ENCODE data around the gene RIOK3.
A peak's percentile ranks its signal among the peaks of the same experiment; 100 is the strongest.
"Not testable (repeated sequence)": the region's sequence is repeated elsewhere in the genome, so short reads cannot be mapped to it uniquely, and the experiment has no call there.

RIOK3 gene

DNA sequence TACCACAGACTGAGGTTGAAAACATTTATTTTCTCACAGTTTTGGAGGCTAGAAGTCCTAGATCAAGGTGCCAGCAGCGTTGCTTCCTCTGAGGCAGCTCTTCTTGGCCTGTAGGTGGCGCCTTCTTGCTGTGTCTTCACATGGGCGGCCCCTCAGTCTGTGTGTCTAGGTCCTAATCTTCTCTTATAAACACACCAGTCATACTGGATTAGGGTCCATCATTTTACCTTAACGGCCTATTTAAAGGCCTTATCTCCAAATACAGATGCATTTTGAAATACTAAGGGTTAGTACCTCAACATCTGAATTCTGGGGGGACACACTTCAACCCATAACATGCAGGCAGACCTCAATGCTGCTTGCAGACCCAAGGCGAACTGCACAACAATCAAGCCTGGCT is 45.8 kb downstream of the RIOK3 start:
- peak; percentile 92 for DNase-seq

DNA sequence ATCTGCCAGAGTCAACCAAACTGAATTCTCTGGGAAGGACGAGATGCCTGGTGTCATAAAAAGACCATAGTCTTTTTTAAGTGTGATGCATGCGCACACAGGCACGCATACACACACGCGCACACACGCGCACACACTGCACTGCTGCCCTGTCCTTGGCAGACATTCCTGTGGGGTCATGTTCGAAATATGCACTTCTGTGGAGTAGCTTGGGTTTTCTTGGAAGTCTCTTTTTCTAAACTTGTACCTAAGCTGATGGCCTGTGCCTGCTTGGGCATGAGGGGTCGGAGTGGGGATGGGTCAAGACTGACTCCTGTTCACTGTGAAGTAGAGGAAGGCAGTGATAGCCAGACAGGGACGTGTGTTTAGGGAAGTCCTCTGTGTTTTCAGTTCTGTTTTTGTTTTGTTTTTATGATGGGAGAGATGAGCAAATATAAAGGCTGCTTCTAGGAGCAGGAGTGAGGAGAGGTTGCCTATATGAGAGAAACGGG is 46.2 kb downstream of the RIOK3 start:
- no peak for DNase-seq

DNA sequence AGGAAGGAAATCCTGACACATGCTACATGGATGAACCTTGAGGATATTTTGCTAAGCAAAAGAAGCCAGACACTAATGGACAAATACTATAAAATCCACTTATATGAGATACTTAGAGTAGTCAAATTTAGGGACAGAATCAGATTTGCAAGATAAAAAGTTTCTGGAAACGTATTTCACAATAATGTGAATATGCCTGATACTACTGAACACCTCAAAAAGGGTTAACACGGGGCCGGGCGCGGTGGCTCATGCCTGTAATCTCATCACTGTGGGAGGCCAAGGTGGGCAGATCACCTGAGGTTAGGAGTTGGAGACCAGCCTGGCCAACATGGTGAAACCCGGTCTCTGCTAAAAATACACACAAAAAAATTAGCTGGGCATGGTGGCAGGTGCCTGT is 48.5 kb downstream of the RIOK3 start:
- DNase-seq = no peak

DNA sequence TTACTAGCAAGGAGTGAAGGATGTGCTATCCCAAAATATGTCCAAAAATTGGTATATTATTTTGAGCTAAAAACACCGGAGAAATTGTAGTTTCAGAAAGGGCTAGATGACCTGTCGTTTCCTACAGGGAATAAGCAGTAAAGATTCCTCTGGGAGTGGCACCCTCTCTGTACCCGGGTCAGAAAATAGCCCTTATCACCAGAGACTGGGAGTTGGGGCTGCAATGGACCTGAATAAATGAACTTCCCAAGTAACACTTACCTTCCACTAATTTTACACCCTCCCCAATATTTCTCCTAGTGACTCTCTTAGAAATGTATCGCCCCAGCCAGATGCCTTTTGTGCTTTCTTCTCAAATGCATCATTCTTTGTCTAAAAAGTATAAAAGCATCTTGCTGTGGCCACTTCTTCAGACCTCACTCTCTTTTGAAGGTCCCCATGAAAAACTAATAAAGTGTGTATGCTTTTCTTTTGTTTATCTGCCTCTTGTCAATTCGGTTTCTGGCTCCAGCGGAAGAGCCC is 49.5 kb downstream of the RIOK3 start:
- peak; percentile 73 for DNase-seq

DNA sequence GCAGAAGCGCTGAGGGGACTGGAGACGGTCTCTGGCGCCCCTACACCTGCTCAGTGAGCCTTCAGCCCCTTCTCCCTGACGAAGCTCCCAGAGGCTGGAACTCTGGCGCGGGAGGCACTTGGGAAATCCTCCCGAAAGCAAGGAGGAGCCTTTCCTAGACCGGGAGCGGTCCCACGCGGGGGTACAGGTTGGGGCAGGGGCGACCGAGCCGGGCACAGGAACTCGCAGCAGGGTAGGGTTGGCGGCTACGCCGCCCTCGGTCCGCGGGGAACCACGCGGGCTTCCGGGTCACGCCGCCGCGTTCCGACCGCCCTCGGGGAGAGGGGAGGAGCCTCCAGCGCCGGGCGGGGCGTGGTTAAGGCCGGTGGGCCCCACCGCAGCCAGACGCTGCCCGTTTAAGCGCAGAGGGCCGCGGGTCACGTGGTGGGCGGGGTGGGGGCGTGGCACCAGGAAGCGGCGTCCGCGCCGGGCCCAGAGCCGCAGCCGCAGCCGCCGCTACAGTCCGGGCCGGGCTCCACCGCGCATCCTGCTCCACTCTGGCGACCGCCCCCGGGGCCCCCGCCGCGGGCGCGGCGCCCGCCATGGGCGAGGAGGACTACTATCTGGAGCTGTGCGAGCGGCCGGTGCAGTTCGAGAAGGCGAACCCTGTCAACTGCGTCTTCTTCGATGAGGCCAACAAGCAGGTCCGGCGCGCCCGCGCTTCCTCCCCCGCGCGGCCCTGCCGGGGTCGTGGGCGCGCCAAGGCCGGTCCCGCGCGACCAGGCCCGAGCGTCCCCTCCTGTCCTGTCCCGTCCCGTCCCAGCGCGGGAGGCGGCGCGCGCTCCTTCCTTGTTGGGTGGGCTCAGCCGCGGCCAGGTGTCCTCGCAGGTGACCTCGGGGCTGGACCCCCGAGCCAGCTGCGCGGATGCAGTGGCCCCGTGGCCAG is 50.2 kb downstream of the RIOK3 start, which contains the start of gene RMC1:
RMC1 (plus strand) TSS at position 474 of the 925 bp plus-strand sequence; CDS start at position 582, 108 bp downstream.
- peak; percentile 100 for DNase-seq

DNA sequence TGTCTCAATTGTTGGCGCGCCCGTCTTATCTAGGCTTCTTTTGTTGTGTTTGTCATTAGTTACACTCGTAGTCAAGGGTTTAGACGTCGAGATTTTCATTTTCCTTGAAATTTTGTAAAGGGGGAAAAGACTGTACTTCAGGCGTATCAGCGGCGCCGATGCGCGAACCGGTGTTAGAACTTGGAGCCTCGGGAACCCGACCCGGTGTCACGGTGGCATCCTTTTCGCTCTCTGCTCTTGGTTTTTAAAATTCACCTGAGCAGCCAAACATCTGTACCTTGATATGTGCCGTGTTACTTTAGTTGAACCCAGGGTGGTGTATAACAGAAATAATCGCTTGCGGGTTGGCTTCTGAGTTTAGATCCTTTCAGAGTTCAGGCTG is 50.9 kb downstream of the RIOK3 start:
- DNase-seq = peak; percentile 55

DNA sequence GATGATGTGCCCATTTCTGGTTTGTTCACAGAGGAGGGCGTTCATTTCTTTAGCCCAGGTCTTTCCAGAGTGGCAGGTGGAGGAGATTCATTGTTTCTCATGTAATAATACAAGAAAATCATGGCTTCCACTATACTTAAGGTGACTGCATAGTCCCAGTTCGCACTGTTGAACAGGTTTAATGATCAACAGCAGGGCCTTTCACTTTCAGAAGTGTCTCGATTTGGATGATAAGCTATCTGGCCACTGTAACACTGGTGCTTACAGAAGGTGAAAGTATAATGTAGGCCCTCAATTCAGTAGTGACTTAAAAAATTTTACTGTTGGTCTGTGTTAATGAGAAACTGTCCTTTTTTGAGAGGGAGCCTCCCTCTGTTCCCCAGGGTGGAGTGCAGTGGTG is 51.6 kb downstream of the RIOK3 start:
- DNase-seq = no peak

DNA sequence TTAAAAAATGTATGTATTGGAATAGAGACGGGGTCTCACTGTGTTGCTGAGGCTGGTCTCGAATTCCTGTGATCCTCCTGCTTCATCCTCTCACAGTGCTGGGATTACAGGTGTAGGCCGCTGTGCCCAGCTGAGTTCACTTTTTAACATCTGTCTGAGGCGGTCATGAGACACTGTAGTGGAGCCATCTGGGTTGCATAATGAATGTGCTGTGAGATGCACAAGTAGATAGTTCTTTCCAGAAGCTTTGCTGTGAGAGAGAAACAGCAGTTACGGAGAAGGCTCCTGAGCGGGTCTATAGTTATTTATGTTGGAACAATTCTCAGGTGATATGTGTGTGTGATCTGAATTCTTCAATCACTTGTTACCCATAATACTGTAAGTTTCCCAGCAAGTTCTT is 53.3 kb downstream of the RIOK3 start:
- no peak for DNase-seq

DNA sequence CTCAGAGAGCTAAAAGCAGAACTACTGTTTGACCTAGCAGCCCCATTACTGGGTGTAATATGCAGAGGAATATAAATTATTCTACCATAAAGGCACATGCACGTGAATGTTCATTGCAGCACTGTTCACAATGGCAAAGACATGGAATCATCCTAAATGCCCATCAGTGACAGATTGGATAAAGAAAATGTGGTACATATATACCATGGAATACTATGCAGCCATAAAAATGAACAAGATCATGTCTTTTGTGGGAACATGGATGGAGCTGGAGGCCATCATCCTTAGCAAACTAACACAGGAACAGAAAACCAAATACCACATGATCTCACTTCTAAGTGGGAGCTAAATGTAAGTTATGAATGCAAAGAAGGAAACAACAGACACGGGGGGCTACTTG is 57.8 kb downstream of the RIOK3 start:
- DNase-seq = not testable (repeated sequence)

DNA sequence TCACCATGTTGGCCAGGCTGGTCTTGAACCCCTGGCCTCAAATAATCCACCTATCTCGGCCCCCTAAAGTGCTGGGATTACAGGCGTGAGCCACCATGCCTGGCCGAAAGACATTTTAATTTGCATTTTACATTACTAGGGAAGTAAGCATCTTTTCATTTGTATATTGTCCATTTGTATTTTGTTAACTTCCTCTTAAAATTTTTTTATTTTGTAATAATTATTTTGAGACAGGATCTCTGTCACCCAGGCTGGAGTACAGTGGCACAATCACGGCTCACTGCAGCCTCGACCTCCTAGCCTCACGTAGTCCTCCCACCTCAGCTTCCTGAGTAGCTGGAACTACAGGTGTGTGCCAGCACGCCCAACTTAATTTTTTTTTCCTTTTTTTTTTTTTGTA is 59.1 kb downstream of the RIOK3 start:
- not testable (repeated sequence) for DNase-seq

DNA sequence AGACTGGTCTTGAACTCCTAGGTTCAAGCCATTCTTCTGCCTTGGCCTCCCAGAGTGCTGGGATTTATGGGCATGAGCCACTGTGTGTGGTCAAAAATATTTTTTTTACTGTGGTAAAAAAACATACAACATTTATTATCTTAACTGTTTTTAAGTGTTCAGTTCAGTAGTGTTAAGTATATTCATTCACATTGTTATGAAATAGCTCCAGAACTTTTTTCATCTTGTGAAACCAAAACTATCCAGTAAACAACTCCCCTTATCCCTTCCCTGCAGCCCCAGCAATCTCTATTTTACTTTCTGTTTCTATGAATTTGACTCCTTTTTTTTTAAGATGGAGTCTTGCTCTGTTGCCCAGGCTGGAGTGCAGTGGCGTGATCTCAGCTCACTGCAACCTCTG is 59.6 kb downstream of the RIOK3 start:
- no peak for DNase-seq

DNA sequence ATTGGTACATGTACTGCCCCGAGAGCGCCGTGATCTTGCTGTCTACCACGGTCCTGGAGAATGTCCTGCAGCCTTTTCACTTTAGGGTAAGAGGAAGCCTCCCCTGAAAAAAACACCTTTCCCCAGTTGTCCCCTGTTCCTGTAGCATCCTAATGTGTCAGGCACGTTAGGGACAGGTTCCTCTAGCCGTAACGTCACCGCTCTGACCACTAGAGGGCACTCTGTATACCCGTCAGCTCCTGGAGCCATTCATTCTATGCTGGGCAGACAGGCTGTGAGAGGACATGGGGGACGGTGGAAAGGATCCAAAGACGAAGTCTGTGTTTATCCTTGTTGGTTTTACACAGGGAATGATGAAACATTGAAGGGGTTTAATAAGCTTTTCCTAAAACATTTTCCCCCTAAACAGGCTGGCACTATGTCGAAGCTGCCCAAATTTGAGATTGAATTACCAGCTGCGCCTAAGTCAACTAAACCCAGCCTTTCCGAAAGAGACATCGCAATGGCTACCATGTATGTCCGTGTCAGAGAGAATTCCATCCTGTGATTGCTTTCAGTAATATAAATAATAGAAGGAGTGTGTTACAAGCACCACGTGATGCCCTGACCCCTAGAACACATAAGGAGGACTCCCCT is 62.9 kb downstream of the RIOK3 start:
- peak; percentile 92 for DNase-seq

DNA sequence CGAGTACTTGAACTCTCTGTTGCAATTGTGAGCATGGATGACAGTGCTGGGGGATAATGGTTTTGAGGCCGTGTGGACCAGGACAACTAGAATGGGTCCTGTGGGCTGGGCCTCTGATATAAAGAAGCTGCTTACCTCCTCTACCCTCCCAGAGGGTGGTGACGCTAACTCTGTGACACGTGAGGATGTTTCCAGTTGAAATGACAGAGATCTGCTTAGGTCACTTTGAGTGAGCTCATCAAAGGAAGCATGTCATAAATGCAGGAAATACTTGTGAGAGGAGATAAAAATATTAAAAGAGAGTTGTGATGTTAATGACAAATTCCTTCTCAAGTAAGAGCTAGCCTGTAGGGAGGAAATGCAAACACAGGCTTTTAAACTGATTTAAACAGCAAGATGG is 66.6 kb downstream of the RIOK3 start:
- DNase-seq = no peak

DNA sequence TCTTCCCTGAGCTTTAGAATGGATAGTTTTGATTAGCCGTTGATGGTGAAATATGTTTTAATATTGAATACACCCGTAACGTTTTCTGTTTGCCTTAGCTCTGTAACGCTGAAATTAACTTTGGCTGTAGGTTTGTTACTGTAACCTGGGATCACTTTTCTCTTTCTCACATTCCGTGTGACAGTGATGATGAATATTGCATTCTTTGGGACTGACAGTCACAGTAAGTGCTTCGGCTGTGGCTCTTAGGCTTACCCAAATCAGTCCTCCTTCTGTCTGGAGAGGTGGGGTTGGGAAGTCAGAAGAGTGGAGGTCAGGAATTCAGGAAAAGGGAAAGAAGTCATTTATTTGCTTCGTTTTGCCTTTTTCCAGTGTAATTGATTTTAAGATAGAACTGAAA is 68.2 kb downstream of the RIOK3 start:
- DNase-seq = no peak

DNA sequence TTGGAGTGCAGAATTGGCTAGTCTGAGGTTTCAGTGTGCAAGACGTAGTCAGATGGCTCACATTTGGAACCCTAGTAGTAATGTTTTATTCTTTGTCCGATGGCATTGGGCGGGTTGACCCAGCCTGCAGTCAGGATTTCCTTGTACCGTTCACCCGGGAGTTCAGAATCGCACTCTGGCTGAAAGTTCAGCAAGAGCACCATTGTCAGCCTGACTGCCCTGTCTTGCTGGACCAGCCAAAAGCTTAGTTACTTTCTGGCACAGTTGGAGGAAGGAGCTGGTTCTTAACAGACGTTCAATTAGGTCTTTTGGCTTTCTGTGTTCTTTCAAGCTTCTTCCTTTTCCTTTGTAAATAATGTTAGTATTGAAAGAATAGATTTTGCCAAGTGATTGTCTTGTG is 68.8 kb downstream of the RIOK3 start:
- no peak for DNase-seq

DNA sequence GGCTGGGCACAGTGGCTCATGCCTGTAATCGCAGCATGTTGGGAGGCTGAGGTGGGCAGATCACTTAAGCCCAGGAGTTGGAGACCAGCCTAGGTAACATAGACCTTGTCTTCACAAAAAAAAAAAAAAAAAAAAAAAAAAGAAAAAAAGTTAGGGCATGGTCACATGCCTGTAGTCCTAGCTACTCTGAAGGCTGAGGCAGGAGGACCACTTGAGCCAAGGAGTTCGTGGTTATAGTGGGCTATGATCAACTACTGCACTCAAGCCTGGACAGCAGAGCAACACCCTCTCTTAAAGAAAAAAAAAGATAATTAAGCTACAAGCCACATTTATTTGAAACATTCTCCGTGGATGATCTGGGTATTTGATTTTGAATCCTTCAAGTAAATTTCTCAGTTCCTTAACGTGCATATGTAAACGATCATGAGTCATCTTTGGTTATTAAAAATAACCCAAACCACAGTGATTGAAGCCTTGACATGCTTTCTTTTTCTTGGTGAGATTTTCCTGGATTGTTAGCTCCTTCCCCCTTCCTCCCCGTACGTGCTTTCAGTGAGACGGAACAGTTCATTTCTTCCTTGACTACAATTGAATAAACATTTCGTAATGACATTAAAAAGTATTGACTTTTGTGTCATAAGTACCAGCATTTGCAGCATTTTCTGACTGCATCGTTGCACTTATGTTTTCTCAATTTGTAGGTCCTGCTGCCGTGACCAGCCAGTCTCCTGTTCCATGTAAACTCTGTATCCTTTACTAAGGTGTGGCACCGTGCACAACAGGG is 70.5 kb downstream of the RIOK3 start:
- DNase-seq = no peak

DNA sequence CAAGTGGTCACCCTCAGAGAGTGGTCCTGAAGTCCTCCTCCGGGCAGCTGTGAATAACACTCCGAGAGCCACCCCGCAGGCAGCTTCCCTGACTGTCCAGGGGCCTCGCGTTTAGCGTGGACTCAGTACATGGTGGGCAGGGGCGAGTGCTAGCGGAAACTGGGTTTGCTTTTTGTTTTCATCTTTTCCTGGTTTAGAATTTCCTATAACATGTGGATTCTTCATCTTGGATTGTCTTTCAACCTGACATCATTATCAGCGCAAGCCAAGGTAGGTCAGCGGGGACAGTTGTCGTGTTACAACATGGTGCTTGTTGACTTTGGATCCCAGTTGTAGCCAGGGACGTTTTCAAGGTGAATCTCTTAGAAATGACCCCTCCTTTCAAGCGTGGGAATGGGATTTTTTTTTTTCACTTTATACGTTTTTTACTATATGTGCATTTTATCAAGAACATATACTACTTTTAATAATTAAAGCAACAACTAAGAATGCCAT is 71.2 kb downstream of the RIOK3 start:
- no peak for DNase-seq

DNA sequence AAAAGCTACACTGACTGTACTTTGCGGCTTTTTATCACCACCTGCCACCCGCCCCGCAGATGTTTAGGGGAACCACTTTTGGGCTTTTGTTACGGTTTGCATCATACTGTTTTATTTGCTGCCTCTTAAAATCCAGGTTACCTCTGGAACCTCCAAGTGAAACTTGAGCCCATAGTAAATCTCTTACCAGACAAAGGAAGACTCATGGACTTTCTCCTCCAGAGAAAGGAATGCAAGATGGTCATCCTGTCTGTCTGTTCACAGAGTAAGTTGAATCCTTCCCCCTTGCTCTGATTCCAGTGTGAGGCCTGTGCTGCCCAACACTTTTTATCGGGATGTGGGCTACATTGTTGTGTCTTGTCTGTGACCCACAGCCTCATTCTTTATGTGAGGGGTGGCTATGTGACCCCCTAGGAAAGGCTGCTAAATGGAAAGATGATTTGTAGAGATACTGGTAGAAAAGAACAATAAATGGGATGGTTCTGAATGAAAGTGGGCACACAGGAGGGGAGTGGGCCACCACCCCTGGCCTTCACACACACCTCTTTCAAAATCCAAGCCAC is 73.5 kb downstream of the RIOK3 start:
- no peak for DNase-seq

DNA sequence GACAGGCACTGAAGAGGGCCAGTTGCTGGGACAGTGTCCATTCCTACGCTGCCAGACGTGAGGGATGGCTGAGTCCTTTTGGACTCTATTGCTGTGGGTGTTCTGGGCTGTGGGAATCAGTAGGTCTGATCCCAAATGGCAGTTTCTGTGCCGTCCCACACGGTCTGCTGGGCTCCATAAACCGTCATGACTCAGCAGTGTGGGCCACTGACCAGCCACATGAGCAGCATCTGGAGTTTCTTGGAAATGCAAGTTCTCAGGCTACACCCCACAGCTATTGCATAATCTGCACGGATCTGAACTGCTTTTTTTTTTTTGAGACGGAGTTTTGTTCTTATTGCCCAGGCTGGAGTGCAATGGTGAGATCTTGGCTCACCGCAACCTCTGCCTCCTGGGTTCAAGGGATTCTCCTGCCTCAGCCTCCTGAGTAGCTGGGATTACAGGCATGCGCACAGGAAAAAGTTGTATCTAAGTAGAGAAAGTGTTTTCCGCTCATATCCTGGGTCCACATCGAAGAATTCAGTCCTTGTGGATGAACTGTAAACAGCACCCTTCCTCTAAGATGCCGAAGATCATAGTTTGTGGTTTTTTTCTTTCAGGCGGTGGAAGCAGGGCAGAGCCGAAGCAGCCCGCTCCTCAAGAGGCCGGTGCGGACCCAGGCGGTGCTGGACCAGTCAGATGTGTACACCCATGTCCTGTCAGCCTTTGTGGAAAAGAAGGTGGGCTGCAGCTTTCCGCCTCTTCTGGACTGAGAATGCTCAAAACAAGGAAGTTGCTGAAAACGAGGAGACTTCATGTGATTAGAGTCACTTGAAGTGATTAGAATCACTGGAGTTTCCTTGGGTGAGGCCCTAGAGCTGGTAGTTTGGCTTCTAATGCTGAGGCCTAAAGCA is 75.7 kb downstream of the RIOK3 start:
- DNase-seq = no peak

DNA sequence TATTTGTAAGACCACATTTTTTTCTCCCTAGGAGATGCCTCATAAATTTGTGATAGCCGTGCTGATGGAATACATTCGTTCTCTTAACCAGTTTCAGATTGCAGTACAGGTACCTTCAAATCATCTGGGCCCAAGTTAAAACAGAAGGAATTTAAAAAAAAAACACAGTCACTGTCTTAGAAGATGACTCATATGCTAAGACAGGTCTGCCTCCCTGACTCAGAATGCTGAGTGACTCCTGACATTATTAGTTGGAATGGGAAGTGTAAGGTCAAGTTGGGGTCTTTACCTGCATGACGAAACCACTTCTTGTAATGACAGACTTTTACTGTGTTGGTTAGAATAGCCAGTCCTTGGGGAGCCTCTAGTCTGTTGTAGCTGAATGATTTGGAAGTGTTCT is 76.5 kb downstream of the RIOK3 start:
- no peak for DNase-seq

DNA sequence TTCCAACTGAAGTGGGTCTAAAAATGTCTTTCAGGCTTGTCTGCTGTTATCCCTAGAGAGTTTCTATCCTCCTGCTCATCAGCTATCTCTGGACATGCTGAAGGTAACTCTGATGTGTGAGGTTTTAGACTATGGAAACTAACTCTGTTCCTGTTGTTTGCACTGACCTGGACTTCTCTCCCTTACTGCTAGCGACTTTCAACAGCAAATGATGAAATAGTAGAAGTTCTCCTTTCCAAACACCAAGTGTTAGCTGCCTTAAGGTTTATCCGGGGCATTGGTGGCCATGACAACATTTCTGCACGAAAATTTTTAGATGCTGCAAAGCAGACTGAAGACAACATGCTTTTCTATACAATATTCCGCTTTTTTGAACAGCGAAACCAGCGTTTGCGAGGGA is 77.1 kb downstream of the RIOK3 start:
- DNase-seq = no peak

DNA sequence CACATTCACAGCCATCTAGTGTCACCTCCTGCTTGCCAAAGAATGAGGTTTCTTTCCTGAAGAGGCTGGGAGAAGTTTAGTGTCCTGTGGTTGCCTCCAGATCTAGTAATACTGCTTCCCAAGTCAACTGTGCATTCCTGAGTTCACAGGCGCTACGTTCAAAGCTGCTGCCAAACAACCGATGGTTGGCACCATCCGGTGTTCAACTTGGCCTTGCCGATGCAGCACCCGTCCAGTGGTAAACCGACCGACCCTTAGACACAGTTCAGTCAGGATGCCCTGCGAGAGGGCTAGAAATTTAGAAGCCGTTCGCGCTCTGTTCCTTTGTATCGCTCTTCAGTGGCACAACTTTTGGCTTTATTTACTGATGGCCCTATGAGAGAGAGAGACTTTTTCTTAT is 78.8 kb downstream of the RIOK3 start:
- DNase-seq = no peak
